Tibial nerve (tissue), 4 donors: ENCODE results near the gene RAB11FIP4. TPM values are rescaled to one million over a fixed set of nuclear protein-coding genes. Genes with fewer than 3 reads are reported as not detected.

Experiments used
- DNase-seq, 2 donors: peaks; one replicate each; pipeline ENCODE4 v3.0.0-alpha.2; 2019; ENCODE audit warnings: low spot score in 2 of 2
- H3K27ac ChIP-seq, 4 donors: fragments of 200-600 bp; sonication (generic) in 3 of 4; one replicate each; pipeline ENCODE4 v1.5.1; 2017 to 2019; ENCODE audit warnings: mild to moderate bottlenecking in 1 of 4
- H3K27me3 ChIP-seq, 2 donors: fragments of 200-600 bp; sonication (generic) in 1 of 2; one replicate each; pipeline versions ENCODE4 v1.5.1 to v1.6.0; 2017 to 2019
- H3K36me3 ChIP-seq, 3 donors: fragments of 200-600 bp; sonication (generic); one replicate each; pipeline ENCODE4 v1.5.1; 2018 to 2019
- H3K4me1 ChIP-seq, 4 donors: fragments of 200-600 bp; sonication (generic) in 3 of 4; one replicate each; pipeline ENCODE4 v1.5.1; 2017 to 2019
- H3K4me3 ChIP-seq, 4 donors: fragments of 200-600 bp; sonication (generic) in 3 of 4; one replicate each; pipeline ENCODE4 v1.5.1; 2017 to 2019; ENCODE audit warnings: mild to moderate bottlenecking in 1 of 4, moderate library complexity in 1 of 4
- H3K9me3 ChIP-seq, 4 donors: fragments of 200-600 bp; sonication (generic) in 3 of 4; one replicate each; pipeline ENCODE4 v1.5.1; 2017 to 2019
- EP300 ChIP-seq, 2 donors: sonication (generic); formaldehyde crosslinking; IDR thresholded peaks; one replicate each; pipeline ENCODE4 v1.6.1; 2017; ENCODE audit warnings: antibody characterized with exemption in 2 of 2, mild to moderate bottlenecking in 1 of 2
- POLR2A ChIP-seq, 2 donors: fragments of 450-650 bp; IDR thresholded peaks; one replicate each; pipeline ENCODE4 v1.6.1; 2017; ENCODE audit warnings: antibody characterized with exemption in 2 of 2, mild to moderate bottlenecking in 2 of 2, moderate library complexity in 2 of 2
- WGBS, 2 donors: methylation state at CpG; one replicate each; pipeline ENCODE4 v1.1.5; 2018; 5-methylcytosine and 5-hydroxymethylcytosine counted together
- total RNA-seq, 4 donors: library from RNA; depleted of rRNA; stranded (reverse); fragments of >200 nt; gene quantifications; one replicate each; pipeline ENCODE4 v1.1.0, GENCODE V29; 2016
- TF ChIP-seq, protein P1 (sequence below), 5 experiments: fragments of 200-600 bp in 3 of 5; fragments of 450-650 bp in 2 of 5; sonication (generic) in 3 of 5; IDR thresholded peaks; one replicate each; pipeline ENCODE4 v1.5.1; 2016 to 2019; ENCODE audit warnings: antibody characterized with exemption in 5 of 5, mild to moderate bottlenecking in 3 of 5, moderate library complexity in 2 of 5

The RAB11FIP4 gene
- total RNA-seq, 4 donors from 2014 or later = 2.7 to 6.9 (median 4.1) TPM

DNA sequence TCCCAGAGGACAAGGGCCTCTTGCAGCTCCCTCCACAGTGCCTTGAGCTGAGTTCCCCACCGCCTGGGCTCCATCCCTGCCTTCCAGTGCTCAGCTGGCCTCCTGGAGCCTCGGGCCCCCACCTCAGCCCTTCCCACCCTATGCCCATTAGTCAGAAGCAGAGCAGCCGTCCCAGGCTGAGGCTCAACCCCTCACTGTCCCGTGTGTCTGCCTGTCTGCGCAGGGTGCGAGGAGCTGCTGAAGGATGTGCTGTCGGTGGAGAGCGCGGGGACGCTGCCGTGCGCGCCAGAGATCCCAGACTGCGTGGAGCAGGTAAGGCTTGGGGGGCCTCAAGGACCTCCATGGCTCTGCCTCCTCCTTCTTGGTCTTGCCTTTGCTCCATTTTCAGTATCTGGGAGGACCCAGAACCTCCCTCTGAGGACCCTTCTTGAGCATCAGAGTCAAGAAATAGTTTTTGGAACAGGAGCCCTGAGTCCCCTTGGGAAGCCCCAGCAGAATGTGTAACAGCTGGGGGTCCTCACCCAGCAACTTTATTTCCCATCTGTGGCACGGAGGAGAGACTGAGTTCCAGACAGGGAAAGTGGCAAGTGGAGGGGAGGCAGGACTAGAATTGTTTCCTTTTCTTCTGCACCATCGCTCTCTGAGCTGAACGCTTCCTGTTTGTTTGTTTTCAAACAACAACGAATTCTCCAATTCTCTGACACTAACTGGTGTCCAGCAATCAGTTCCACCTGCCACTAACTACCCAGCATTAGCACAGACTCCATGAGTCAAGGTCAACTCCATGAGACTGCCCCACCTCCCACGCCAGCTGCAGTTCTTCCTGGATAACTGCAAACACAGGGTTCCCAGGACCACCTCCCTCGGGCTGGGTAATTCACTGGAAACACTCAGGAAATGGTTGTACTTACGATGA is 42.6 kb downstream of the RAB11FIP4 start:
- 73 to 77% methylated on average over 21 of the region's 21 CpGs for WGBS, 2 donors
- TF ChIP-seq EP300 (IDR thresholded peaks at IDR 0.05) (no peak), POLR2A (IDR thresholded peaks at IDR 0.05) (no peak)
- TF ChIP-seq, protein P1, sequence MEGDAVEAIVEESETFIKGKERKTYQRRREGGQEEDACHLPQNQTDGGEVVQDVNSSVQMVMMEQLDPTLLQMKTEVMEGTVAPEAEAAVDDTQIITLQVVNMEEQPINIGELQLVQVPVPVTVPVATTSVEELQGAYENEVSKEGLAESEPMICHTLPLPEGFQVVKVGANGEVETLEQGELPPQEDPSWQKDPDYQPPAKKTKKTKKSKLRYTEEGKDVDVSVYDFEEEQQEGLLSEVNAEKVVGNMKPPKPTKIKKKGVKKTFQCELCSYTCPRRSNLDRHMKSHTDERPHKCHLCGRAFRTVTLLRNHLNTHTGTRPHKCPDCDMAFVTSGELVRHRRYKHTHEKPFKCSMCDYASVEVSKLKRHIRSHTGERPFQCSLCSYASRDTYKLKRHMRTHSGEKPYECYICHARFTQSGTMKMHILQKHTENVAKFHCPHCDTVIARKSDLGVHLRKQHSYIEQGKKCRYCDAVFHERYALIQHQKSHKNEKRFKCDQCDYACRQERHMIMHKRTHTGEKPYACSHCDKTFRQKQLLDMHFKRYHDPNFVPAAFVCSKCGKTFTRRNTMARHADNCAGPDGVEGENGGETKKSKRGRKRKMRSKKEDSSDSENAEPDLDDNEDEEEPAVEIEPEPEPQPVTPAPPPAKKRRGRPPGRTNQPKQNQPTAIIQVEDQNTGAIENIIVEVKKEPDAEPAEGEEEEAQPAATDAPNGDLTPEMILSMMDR (IDR thresholded peaks at IDR 0.05) = no peak
- Histone ChIP-seq H3K36me3 (no peaks in the 10 kb centered on the region), H3K27ac (no peak overlapping the region), H3K4me1 (peaks cover 0 to 8% (median 0%) of the 10 kb centered on the region in 4 donors), H3K4me3 (no peak overlapping the region), H3K27me3 (peaks cover 0 to 4% of the 10 kb centered on the region in 2 donors), H3K9me3 (no peaks in the 10 kb centered on the region)
- no peak for DNase-seq

DNA sequence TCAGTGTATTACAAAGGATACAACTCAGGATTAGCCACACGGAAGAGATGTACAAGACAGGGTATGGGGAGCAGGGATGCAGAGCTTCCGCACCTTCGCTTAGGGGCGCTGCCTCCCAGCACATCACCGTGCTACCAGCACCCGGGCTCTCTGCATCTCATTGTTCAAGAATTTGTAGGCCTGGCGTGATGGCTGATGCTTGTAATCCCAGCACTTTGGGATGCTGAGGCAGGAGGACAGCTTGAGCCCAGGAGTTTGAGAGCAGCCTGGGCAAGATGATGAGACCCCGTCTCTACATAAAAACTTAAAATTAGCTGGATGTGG is 43.2 kb downstream of the RAB11FIP4 start:
- 82 to 83% methylated on average over 4 to 8 of the region's 8 CpGs for WGBS, 2 donors
- Histone ChIP-seq H3K4me1 (peaks cover 0 to 8% (median 0%) of the 10 kb centered on the region in 4 donors), H3K36me3 (no peaks in the 10 kb centered on the region), H3K27ac (no peak overlapping the region), H3K27me3 (peaks cover 0 to 4% of the 10 kb centered on the region in 2 donors), H3K4me3 (no peak overlapping the region), H3K9me3 (no peaks in the 10 kb centered on the region)
- no peak for DNase-seq
- TF ChIP-seq POLR2A (IDR thresholded peaks at IDR 0.05) (no peak), EP300 (IDR thresholded peaks at IDR 0.05) (no peak)
- TF ChIP-seq, protein P1 (IDR thresholded peaks at IDR 0.05) = no peak

DNA sequence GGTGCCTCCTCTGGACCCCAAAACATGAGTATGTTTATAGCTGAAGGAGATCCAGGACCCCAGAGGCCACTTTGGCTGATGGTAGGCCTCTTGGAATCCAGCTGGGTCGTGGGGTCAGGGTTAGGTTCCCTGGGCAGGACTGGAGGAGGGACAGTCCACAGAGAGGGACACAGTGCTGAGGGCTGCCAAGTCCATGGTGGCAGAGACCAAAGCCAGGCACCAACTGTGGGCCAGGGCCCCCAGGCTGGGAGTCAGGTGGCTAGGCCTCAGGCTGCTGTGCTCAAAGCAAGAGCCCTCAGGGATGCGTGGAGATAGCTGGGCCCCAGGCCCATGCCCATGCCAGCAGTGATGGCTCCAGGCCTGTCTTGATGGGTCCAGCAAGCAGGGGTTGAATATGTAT is 44.1 kb downstream of the RAB11FIP4 start:
- no peaks in the 10 kb centered on the region for H3K9me3 ChIP-seq
- H3K27ac ChIP-seq = no peak overlapping the region
- H3K4me3 ChIP-seq = no peak overlapping the region
- H3K36me3 ChIP-seq = no peaks in the 10 kb centered on the region
- H3K4me1 ChIP-seq = peaks cover 0 to 8% (median 0%) of the 10 kb centered on the region in 4 donors
- TF ChIP-seq, protein P1 (IDR thresholded peaks at IDR 0.05) = no peak
- TF ChIP-seq EP300 (IDR thresholded peaks at IDR 0.05) (no peak), POLR2A (IDR thresholded peaks at IDR 0.05) (no peak)
- peaks cover 0 to 4% of the 10 kb centered on the region in 2 donors for H3K27me3 ChIP-seq
- no peak for DNase-seq
- WGBS, 2 donors = 68 to 100% methylated on average over 1 to 2 of the region's 2 CpGs

- WGBS, 2 donors = 62 to 64% methylated on average over 10 to 11 of the region's 11 CpGs
Measured at GRCh38 chr17:31437720-31438400, 46.4 kb downstream of the RAB11FIP4 start.

More at GRCh38 chr17:31437720-31438400, 46.4 kb downstream of the RAB11FIP4 start:
- DNase-seq = no peak
- TF ChIP-seq POLR2A (IDR thresholded peaks at IDR 0.05) (no peak), EP300 (IDR thresholded peaks at IDR 0.05) (no peak)
- TF ChIP-seq, protein P1 (IDR thresholded peaks at IDR 0.05) = no peak
- Histone ChIP-seq H3K27ac (no peak overlapping the region), H3K36me3 (no peaks in the 10 kb centered on the region), H3K27me3 (peaks cover 0 to 3% of the 10 kb centered on the region in 2 donors), H3K9me3 (no peaks in the 10 kb centered on the region), H3K4me3 (no peak overlapping the region), H3K4me1 (peaks cover 0 to 8% (median 0%) of the 10 kb centered on the region in 4 donors)
